Tibial artery (tissue), 4 donors: ENCODE measurements around the gene TPM1.

ENCODE experiments used
- DNase-seq, 2 donors: peaks; one replicate each; pipeline ENCODE4 v3.0.0-alpha.2; 2019
- H3K27ac ChIP-seq, 2 donors: fragments of 200-600 bp; sonication (generic) in 1 of 2; 1 replicate in 1 of 2; 2 replicates in 1 of 2; pipeline ENCODE4 v1.5.1; 2018 to 2019; ENCODE audit warnings: mild to moderate bottlenecking in 1 of 2
- H3K27me3 ChIP-seq, 2 donors: fragments of 200-600 bp; sonication (generic) in 1 of 2; one replicate each; pipeline versions ENCODE4 v1.5.1 to v1.6.0; 2016 to 2019
- H3K36me3 ChIP-seq, 3 donors: fragments of 200-600 bp; sonication (generic) in 2 of 3; one replicate each; pipeline ENCODE4 v1.5.1; 2016 to 2019; ENCODE audit warnings: mild to moderate bottlenecking in 2 of 3
- H3K4me1 ChIP-seq, 4 donors: fragments of 200-600 bp; sonication (generic) in 2 of 4; 1 replicate in 3 of 4; 2 replicates in 1 of 4; pipeline ENCODE4 v1.5.1; 2016 to 2019
- H3K4me3 ChIP-seq, 2 donors: fragments of 200-600 bp; sonication (generic) in 1 of 2; 1 replicate in 1 of 2; 2 replicates in 1 of 2; pipeline ENCODE4 v1.5.1; 2018 to 2019; ENCODE audit warnings: mild to moderate bottlenecking in 2 of 2
- H3K9me3 ChIP-seq, 3 donors: fragments of 200-600 bp; sonication (generic) in 1 of 3; one replicate each; pipeline ENCODE4 v1.5.1; 2016 to 2019
- intact Hi-C: fragments of 100-400 bp; cut with DNase I; formaldehyde crosslinking; loops from one replicate; pipeline ENCODE4 v1.15.0; 2023; ENCODE audit warnings: low total_unique reads
- TF ChIP-seq, protein P1 (sequence below), 2 experiments: fragments of 200-600 bp in 1 of 2; fragments of 450-650 bp in 1 of 2; IDR thresholded peaks; one replicate each; pipeline ENCODE4 v1.5.1; 2017 to 2019; ENCODE audit warnings: antibody characterized with exemption in 2 of 2, mild to moderate bottlenecking in 1 of 2, moderate library complexity in 1 of 2

Gene TPM1

GRCh38 chr15:63072809-63073277 lies 30.3 kb downstream of the TPM1 start:
- no peak for DNase-seq
- TF ChIP-seq, protein P1, sequence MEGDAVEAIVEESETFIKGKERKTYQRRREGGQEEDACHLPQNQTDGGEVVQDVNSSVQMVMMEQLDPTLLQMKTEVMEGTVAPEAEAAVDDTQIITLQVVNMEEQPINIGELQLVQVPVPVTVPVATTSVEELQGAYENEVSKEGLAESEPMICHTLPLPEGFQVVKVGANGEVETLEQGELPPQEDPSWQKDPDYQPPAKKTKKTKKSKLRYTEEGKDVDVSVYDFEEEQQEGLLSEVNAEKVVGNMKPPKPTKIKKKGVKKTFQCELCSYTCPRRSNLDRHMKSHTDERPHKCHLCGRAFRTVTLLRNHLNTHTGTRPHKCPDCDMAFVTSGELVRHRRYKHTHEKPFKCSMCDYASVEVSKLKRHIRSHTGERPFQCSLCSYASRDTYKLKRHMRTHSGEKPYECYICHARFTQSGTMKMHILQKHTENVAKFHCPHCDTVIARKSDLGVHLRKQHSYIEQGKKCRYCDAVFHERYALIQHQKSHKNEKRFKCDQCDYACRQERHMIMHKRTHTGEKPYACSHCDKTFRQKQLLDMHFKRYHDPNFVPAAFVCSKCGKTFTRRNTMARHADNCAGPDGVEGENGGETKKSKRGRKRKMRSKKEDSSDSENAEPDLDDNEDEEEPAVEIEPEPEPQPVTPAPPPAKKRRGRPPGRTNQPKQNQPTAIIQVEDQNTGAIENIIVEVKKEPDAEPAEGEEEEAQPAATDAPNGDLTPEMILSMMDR (IDR thresholded peaks at IDR 0.05): no peak
- Histone ChIP-seq H3K4me3 (no peak overlapping the region), H3K4me1 (peaks cover 0 to 36% (median 15%) of the 10 kb centered on the region in 4 donors), H3K27ac (peak overlapping the region in 1 of 2 donors; percentile 67), H3K36me3 (peaks cover 34 to 44% (median 39%) of the 10 kb centered on the region in 3 donors), H3K9me3 (no peaks in the 10 kb centered on the region), H3K27me3 (no peaks in the 10 kb centered on the region)
- intact Hi-C loops: no loop called here

GRCh38 chr15:63073497-63074172 lies 31.1 kb downstream of the TPM1 start:
- Histone ChIP-seq H3K4me1 (peaks cover 0 to 31% (median 14%) of the 10 kb centered on the region in 4 donors), H3K9me3 (no peaks in the 10 kb centered on the region)

DNA sequence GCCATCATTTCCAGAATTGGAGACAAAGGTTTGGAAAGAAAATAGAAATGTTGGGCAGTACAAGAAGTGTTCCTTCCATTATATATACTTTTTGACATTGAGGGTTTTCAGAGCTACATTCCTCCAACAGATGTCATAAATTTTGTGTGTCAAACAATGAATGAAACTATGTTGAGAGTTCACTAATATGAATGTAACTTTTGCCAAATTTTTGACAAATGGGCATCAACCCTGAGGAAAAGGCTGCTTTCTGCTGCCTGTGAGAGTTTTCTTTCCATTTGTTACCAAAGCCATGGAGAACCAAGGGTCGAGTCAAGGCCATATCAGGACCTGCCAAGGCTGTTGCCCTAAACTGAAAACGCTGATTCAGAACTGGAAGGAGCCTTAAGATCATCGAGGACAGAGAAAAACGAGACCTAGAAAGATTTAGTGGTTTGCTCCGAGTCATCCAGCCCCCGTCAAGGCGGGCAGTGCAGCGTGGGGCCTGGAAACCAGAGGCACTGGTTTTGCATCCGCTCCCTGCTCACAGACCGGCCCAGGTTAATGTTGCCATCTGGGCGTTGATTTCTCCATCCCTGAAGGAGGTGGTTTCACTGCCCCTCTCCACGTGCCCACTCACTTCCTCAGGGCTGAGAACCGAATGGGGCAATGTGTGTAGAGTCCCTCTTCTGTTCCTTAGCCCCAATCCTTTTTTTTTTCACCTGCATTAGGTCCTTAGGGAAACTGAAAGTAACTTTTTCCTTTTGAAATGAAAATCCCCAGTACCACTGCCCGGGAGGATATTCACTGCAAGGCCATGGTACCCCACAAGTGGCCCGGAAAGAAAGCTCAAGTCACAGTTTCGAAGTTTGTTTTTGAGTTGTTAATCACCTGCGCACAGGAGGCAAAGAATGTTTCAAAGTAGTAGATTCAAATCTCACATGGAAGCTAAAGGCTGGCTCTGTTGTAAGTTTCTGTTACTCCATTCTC lies 32.8 kb downstream of the TPM1 start:
- TF ChIP-seq, protein P1 (IDR thresholded peaks at IDR 0.05): no peak
- DNase-seq: no peak
- intact Hi-C loops: no loop called here
- H3K9me3 ChIP-seq: no peaks in the 10 kb centered on the region
- H3K4me3 ChIP-seq: peak overlapping the region; percentile 23 to 29
- H3K36me3 ChIP-seq: peaks cover 10 to 19% (median 15%) of the 10 kb centered on the region in 3 donors
- peak overlapping the region; percentile 46 to 67 for H3K27ac ChIP-seq
- H3K4me1 ChIP-seq: peaks cover 0 to 22% (median 10%) of the 10 kb centered on the region in 4 donors
- no peaks in the 10 kb centered on the region for H3K27me3 ChIP-seq

More at GRCh38 chr15:63073497-63074172, 31.1 kb downstream of the TPM1 start:
- Histone ChIP-seq H3K27ac (peak overlapping the region; percentile 34 to 67), H3K36me3 (peaks cover 26 to 36% (median 32%) of the 10 kb centered on the region in 3 donors), H3K27me3 (no peaks in the 10 kb centered on the region), H3K4me3 (no peak overlapping the region)
- TF ChIP-seq, protein P1 (IDR thresholded peaks at IDR 0.05): no peak
- no peak for DNase-seq
- intact Hi-C loops: no loop called here

DNA sequence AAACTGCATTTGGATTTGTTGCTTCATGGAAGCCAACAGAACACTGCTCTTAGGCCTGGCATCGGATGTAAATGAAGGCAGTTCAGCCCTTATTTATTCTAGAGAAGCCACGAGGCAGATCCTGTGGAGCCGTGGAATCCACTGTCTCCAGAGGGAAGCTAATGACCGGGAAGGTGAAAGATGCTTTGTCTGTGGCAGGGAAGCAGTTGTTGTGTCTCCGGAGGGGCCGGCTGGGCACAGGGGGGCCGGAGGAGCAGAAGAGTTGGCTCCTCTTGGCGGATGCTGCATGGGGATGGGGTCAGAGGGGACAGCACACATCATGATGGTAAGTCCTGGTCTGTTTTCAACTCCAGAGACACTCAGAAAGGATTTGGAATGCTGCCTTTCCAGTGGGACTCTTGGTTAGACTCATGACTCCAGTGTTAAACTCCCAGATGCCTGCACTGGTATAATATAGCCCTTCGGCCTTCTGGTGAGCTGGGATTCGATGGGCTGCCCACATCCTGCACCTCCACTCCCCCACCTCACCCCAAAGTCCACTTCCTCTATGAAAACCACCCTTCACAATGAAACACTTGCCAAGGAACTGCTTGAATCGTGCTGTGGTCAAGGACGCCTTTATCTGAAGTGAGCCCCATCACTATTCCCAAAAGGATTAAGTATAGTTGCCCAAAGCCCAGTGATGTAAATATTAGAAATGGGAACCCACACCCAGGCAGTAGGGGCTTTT lies 33.6 kb downstream of the TPM1 start:
- Histone ChIP-seq H3K27ac (peak overlapping the region; percentile 46 to 67), H3K4me3 (peak overlapping the region in 1 of 2 donors; percentile 29), H3K36me3 (peaks cover 2 to 11% (median 6%) of the 10 kb centered on the region in 3 donors), H3K9me3 (no peaks in the 10 kb centered on the region), H3K4me1 (peaks cover 0 to 22% (median 10%) of the 10 kb centered on the region in 4 donors), H3K27me3 (no peaks in the 10 kb centered on the region)
- TF ChIP-seq, protein P1 (IDR thresholded peaks at IDR 0.05): no peak
- DNase-seq: no peak
- intact Hi-C loops: no loop called here

DNA sequence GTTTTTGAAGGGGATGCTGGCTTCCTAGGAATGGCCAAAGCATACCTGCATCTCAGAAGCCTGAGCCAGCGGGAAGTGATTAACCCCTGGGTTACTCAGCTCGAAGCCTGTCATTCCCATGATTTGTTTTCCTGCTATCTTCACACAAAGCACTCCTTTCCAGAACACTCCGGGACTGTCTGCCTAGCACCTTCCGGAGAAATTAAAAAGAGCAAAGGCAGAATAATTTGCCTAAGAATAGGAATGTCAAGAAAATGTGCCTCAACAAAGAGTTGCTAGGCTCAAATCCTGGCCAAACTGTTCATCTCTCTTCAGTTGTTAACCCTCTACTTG lies 34.1 kb downstream of the TPM1 start:
- Histone ChIP-seq H3K9me3 (no peaks in the 10 kb centered on the region), H3K27me3 (no peaks in the 10 kb centered on the region), H3K4me1 (peaks cover 0 to 22% (median 10%) of the 10 kb centered on the region in 4 donors), H3K36me3 (peaks cover 0 to 5% (median 1%) of the 10 kb centered on the region in 3 donors), H3K27ac (no peak overlapping the region), H3K4me3 (no peak overlapping the region)
- no peak for DNase-seq
- intact Hi-C loops: no loop called here
- TF ChIP-seq, protein P1 (IDR thresholded peaks at IDR 0.05): no peak
